OCI-LY7 (cell line): ENCODE measurements around the gene FOXRED1.

ENCODE experiments used
- CTCF ChIP-seq: fragments of 200-600 bp; sonication (generic); conservative IDR thresholded peaks from 2 replicates; pipeline ENCODE4 v1.5.1; 2014; ENCODE audit warnings: mild to moderate bottlenecking, antibody characterized with exemption, low read length, moderate library complexity, mixed read lengths
- EZH2phosphoT487 ChIP-seq: fragments of 200-600 bp; sonication (generic); IDR thresholded peaks from 2 replicates; pipeline ENCODE4 v1.6.1; 2018; ENCODE audit warnings: low read depth, borderline replicate concordance, mild to moderate bottlenecking, mixed run types, antibody characterized with exemption, low read length, moderate library complexity, mixed read lengths

GRCh38 chr11:126253265-126253664 lies 15.7 kb upstream of the FOXRED1 start:
- no peak for TF ChIP-seq CTCF
- no peak for TF ChIP-seq EZH2phosphoT487
